GM21737 (cell line): ENCODE results near the gene FAM90A1.
"Not testable (repeated sequence)": the region's sequence is repeated elsewhere in the genome, so short reads cannot be mapped to it uniquely, and the experiment has no call there.

ENCODE experiments used
- ATAC-seq: cut with Tn5 transposase; IDR thresholded peaks from one replicate; pipeline ENCODE4 v1.9.1; 2021; ENCODE audit warnings: mild to moderate bottlenecking, moderate library complexity; ENCODE audit not compliant: unreplicated experiment

The FAM90A1 gene

GRCh38 chr12:8226992-8227731 is at the start of gene FAM90A1:
Gene FAM90A1, minus strand, starts transcription at chr12:8227618. Its CDS starts 2,786 bp downstream, at chr12:8224832.
- ATAC-seq: not testable (repeated sequence)

GRCh38 chr12:8276397-8276796 is 49.0 kb upstream of the FAM90A1 start:
- ATAC-seq: not testable (repeated sequence)

GRCh38 chr12:8266706-8267105 is 39.3 kb upstream of the FAM90A1 start:
- ATAC-seq: not testable (repeated sequence)

- not testable (repeated sequence) for ATAC-seq
These were observed 36.8 kb upstream of the FAM90A1 start for GRCh38 chr12:8264236-8264635.

GRCh38 chr12:8261111-8261554 is 33.7 kb upstream of the FAM90A1 start:
- not testable (repeated sequence) for ATAC-seq

- ATAC-seq: not testable (repeated sequence)
These were observed 28.9 kb upstream of the FAM90A1 start for GRCh38 chr12:8256356-8256755.

GRCh38 chr12:8254705-8255104 is 27.3 kb upstream of the FAM90A1 start:
- ATAC-seq: not testable (repeated sequence)

GRCh38 chr12:8252056-8252818 is 24.8 kb upstream of the FAM90A1 start:
- not testable (repeated sequence) for ATAC-seq

GRCh38 chr12:8251616-8252015 is 24.2 kb upstream of the FAM90A1 start:
- not testable (repeated sequence) for ATAC-seq

GRCh38 chr12:8246941-8247535 is 19.6 kb upstream of the FAM90A1 start:
- not testable (repeated sequence) for ATAC-seq

GRCh38 chr12:8243682-8244161 is 16.3 kb upstream of the FAM90A1 start:
- ATAC-seq: not testable (repeated sequence)

- ATAC-seq: peak; percentile 98
These were observed 15.7 kb upstream of the FAM90A1 start for GRCh38 chr12:8242880-8243681.

- not testable (repeated sequence) for ATAC-seq
These were observed 15.1 kb upstream of the FAM90A1 start for GRCh38 chr12:8242622-8242879.

- not testable (repeated sequence) for ATAC-seq
These were observed 14.7 kb upstream of the FAM90A1 start for GRCh38 chr12:8241917-8242621.

- ATAC-seq: not testable (repeated sequence)
These were observed 13.1 kb upstream of the FAM90A1 start for GRCh38 chr12:8240340-8241114.

GRCh38 chr12:8237031-8237430 is 9.6 kb upstream of the FAM90A1 start:
- not testable (repeated sequence) for ATAC-seq

- ATAC-seq: not testable (repeated sequence)
These were observed 8.1 kb upstream of the FAM90A1 start for GRCh38 chr12:8235316-8236157.

GRCh38 chr12:8234746-8235145 is 7.3 kb upstream of the FAM90A1 start:
- ATAC-seq: not testable (repeated sequence)
